ENCODE data around the gene PAH. TPM values are rescaled to one million over a fixed set of nuclear protein-coding genes. Genes with fewer than 3 reads are reported as not detected.
A peak's percentile ranks its signal among the peaks of the same experiment; 100 is the strongest.

Gene PAH
- 0.63 TPM for polyA plus RNA-seq (2013, experiment 1 of 4)
- polyA plus RNA-seq (2013, experiment 2 of 4): 2.1 TPM
- polyA plus RNA-seq (2013, experiment 3 of 4): 0.85 TPM
- 1.2 TPM for polyA plus RNA-seq (2013, experiment 4 of 4)

- Histone ChIP-seq H3K27me3 (ENCODE audit: control insufficient read depth, insufficient read depth, low read length, poor library complexity, severe bottlenecking) (peaks cover 6% of the 10 kb centered on the region), H3K27ac (ENCODE audit: insufficient read depth, low read depth, low read length, poor library complexity, severe bottlenecking) (no peak within 1 kb of the TSS), H3K4me3 (ENCODE audit: insufficient read depth, low read depth, low read length) (peak within 1 kb of the TSS; percentile 27), H3K9me3 (ENCODE audit: control insufficient read depth, low read length) (no peaks in the 10 kb centered on the region), H3K36me3 (ENCODE audit: control insufficient read depth, insufficient read depth, low read length) (no peaks in the 10 kb centered on the region), H3K4me1 (ENCODE audit: control insufficient read depth, insufficient read depth, low read length) (no peaks in the 10 kb centered on the region)
- 36% methylated on average over 29 to 30 of the region's 30 CpGs for WGBS, 2 experiments
Measured at GRCh38 chr12:102917026-102917787, at the start of gene PAH. TSS of gene PAH (minus strand) at chr12:102917244. CDS start at chr12:102917130, 114 bp downstream.

- Histone ChIP-seq H3K27ac (ENCODE audit: insufficient read depth, low read depth, low read length, poor library complexity, severe bottlenecking) (no peak overlapping the region), H3K9me3 (ENCODE audit: control insufficient read depth, low read length) (no peaks in the 10 kb centered on the region), H3K4me3 (ENCODE audit: insufficient read depth, low read depth, low read length) (no peak overlapping the region), H3K27me3 (ENCODE audit: control insufficient read depth, insufficient read depth, low read length, poor library complexity, severe bottlenecking) (peaks cover 81% of the 10 kb centered on the region), H3K36me3 (ENCODE audit: control insufficient read depth, insufficient read depth, low read length) (no peaks in the 10 kb centered on the region), H3K4me1 (ENCODE audit: control insufficient read depth, insufficient read depth, low read length) (peaks cover 36% of the 10 kb centered on the region)
- WGBS, 2 experiments: 9% methylated on average over 12 of the region's 12 CpGs
Measured at GRCh38 chr12:102966200-102966863, 49.3 kb upstream of the PAH start.

GRCh38 chr12:102965281-102966155, 48.5 kb upstream of the PAH start:
- Histone ChIP-seq H3K4me3 (ENCODE audit: insufficient read depth, low read depth, low read length) (peak overlapping the region; percentile 18), H3K27me3 (ENCODE audit: control insufficient read depth, insufficient read depth, low read length, poor library complexity, severe bottlenecking) (peaks cover 89% of the 10 kb centered on the region), H3K9me3 (ENCODE audit: control insufficient read depth, low read length) (no peaks in the 10 kb centered on the region), H3K4me1 (ENCODE audit: control insufficient read depth, insufficient read depth, low read length) (peaks cover 40% of the 10 kb centered on the region), H3K36me3 (ENCODE audit: control insufficient read depth, insufficient read depth, low read length) (no peaks in the 10 kb centered on the region), H3K27ac (ENCODE audit: insufficient read depth, low read depth, low read length, poor library complexity, severe bottlenecking) (no peak overlapping the region)
- WGBS, 2 experiments: 1% methylated on average over 37 to 38 of the region's 38 CpGs

- Histone ChIP-seq H3K4me3 (ENCODE audit: insufficient read depth, low read depth, low read length) (no peak overlapping the region), H3K4me1 (ENCODE audit: control insufficient read depth, insufficient read depth, low read length) (peaks cover 40% of the 10 kb centered on the region), H3K36me3 (ENCODE audit: control insufficient read depth, insufficient read depth, low read length) (no peaks in the 10 kb centered on the region), H3K27ac (ENCODE audit: insufficient read depth, low read depth, low read length, poor library complexity, severe bottlenecking) (no peak overlapping the region), H3K27me3 (ENCODE audit: control insufficient read depth, insufficient read depth, low read length, poor library complexity, severe bottlenecking) (peaks cover 96% of the 10 kb centered on the region), H3K9me3 (ENCODE audit: control insufficient read depth, low read length) (no peaks in the 10 kb centered on the region)
- WGBS, 2 experiments: 0 to 1% methylated on average over 21 of the region's 21 CpGs
Measured at GRCh38 chr12:102964872-102965271, 47.8 kb upstream of the PAH start.

- Histone ChIP-seq H3K4me1 (ENCODE audit: control insufficient read depth, insufficient read depth, low read length) (peaks cover 46% of the 10 kb centered on the region), H3K27ac (ENCODE audit: insufficient read depth, low read depth, low read length, poor library complexity, severe bottlenecking) (no peak overlapping the region), H3K36me3 (ENCODE audit: control insufficient read depth, insufficient read depth, low read length) (no peaks in the 10 kb centered on the region), H3K9me3 (ENCODE audit: control insufficient read depth, low read length) (no peaks in the 10 kb centered on the region), H3K27me3 (ENCODE audit: control insufficient read depth, insufficient read depth, low read length, poor library complexity, severe bottlenecking) (peaks cover 100% of the 10 kb centered on the region), H3K4me3 (ENCODE audit: insufficient read depth, low read depth, low read length) (no peak overlapping the region)
- WGBS, 2 experiments: 68 to 71% methylated on average over 2 to 4 of the region's 4 CpGs
Measured at GRCh38 chr12:102963796-102964195, 46.8 kb upstream of the PAH start.

- no peak overlapping the region for H3K4me3 ChIP-seq (ENCODE audit: insufficient read depth, low read depth, low read length)
- H3K36me3 ChIP-seq (ENCODE audit: control insufficient read depth, insufficient read depth, low read length): no peaks in the 10 kb centered on the region
- no peaks in the 10 kb centered on the region for H3K9me3 ChIP-seq (ENCODE audit: control insufficient read depth, low read length)
- H3K4me1 ChIP-seq (ENCODE audit: control insufficient read depth, insufficient read depth, low read length): peaks cover 49% of the 10 kb centered on the region
- no peak overlapping the region for H3K27ac ChIP-seq (ENCODE audit: insufficient read depth, low read depth, low read length, poor library complexity, severe bottlenecking)
- peaks cover 100% of the 10 kb centered on the region for H3K27me3 ChIP-seq (ENCODE audit: control insufficient read depth, insufficient read depth, low read length, poor library complexity, severe bottlenecking)
- WGBS, 2 experiments: 2 to 3% methylated on average over 3 of the region's 3 CpGs
Measured at GRCh38 chr12:102962986-102963385, 45.9 kb upstream of the PAH start.

- peaks cover 49% of the 10 kb centered on the region for H3K4me1 ChIP-seq (ENCODE audit: control insufficient read depth, insufficient read depth, low read length)
- H3K9me3 ChIP-seq (ENCODE audit: control insufficient read depth, low read length): no peaks in the 10 kb centered on the region
- H3K27me3 ChIP-seq (ENCODE audit: control insufficient read depth, insufficient read depth, low read length, poor library complexity, severe bottlenecking): peaks cover 100% of the 10 kb centered on the region
- H3K36me3 ChIP-seq (ENCODE audit: control insufficient read depth, insufficient read depth, low read length): no peaks in the 10 kb centered on the region
- WGBS, 2 experiments: 1 to 2% methylated on average over 11 of the region's 11 CpGs
- H3K27ac ChIP-seq (ENCODE audit: insufficient read depth, low read depth, low read length, poor library complexity, severe bottlenecking): no peak overlapping the region
- H3K4me3 ChIP-seq (ENCODE audit: insufficient read depth, low read depth, low read length): no peak overlapping the region
Measured at GRCh38 chr12:102962532-102962931, 45.5 kb upstream of the PAH start.

- peak overlapping the region; percentile 13 for H3K4me3 ChIP-seq (ENCODE audit: insufficient read depth, low read depth, low read length)
- H3K4me1 ChIP-seq (ENCODE audit: control insufficient read depth, insufficient read depth, low read length): peaks cover 45% of the 10 kb centered on the region
- no peaks in the 10 kb centered on the region for H3K9me3 ChIP-seq (ENCODE audit: control insufficient read depth, low read length)
- 2 to 3% methylated on average over 8 of the region's 8 CpGs for WGBS, 2 experiments
- H3K27me3 ChIP-seq (ENCODE audit: control insufficient read depth, insufficient read depth, low read length, poor library complexity, severe bottlenecking): peaks cover 100% of the 10 kb centered on the region
- no peak overlapping the region for H3K27ac ChIP-seq (ENCODE audit: insufficient read depth, low read depth, low read length, poor library complexity, severe bottlenecking)
- no peaks in the 10 kb centered on the region for H3K36me3 ChIP-seq (ENCODE audit: control insufficient read depth, insufficient read depth, low read length)
Measured at GRCh38 chr12:102961466-102961855, 44.4 kb upstream of the PAH start.

GRCh38 chr12:102960766-102961465, 43.9 kb upstream of the PAH start:
- peaks cover 100% of the 10 kb centered on the region for H3K27me3 ChIP-seq (ENCODE audit: control insufficient read depth, insufficient read depth, low read length, poor library complexity, severe bottlenecking)
- H3K27ac ChIP-seq (ENCODE audit: insufficient read depth, low read depth, low read length, poor library complexity, severe bottlenecking): no peak overlapping the region
- H3K36me3 ChIP-seq (ENCODE audit: control insufficient read depth, insufficient read depth, low read length): no peaks in the 10 kb centered on the region
- no peaks in the 10 kb centered on the region for H3K9me3 ChIP-seq (ENCODE audit: control insufficient read depth, low read length)
- H3K4me3 ChIP-seq (ENCODE audit: insufficient read depth, low read depth, low read length): peak overlapping the region; percentile 13
- 3 to 4% methylated on average over 19 of the region's 19 CpGs for WGBS, 2 experiments
- H3K4me1 ChIP-seq (ENCODE audit: control insufficient read depth, insufficient read depth, low read length): peaks cover 43% of the 10 kb centered on the region

Measured in ectodermal cell (in vitro differentiated cells).